ENCODE measurements around the gene CAMK4.
A peak's percentile ranks its signal among the peaks of the same experiment; 100 is the strongest.

The CAMK4 gene

DNA sequence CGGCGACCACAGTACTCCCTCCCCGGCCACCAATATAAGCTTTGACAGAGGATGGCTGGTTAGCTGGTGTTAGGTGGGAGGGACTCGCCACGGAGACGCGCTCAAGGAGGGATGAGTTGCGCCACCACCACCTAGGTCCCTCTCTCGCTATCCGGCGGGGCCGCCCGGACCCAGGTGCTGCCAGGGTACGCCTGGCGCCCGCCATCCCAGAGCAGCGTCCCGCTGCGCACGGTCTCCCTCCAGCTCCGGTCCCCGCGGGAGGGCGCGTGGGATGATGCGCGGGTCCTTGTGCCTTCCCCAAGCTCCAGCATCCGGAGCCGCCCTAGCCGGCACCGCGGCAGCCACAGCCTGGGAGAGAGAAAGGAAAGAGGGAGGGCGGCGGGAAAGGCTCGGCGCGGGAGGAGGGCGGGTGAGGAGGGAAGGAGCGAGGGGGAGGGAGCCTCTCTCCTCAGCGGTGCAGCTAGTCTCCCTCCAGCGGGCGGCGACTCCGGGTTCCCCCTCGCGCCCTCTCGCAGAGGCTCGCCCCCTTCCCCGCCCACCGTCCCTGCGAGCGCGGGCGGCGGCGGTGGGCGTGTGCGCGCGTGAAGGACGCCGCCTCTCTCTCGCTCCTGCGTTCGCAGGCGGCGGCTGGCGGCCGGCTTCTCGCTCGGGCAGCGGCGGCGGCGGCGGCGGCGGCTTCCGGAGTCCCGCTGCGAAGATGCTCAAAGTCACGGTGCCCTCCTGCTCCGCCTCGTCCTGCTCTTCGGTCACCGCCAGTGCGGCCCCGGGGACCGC lies at the start of gene CAMK4:
CAMK4 (plus strand) TSS at position 598 of the 774 bp plus-strand sequence; CDS start at position 698, 100 bp downstream.
- peak; percentile 56 to 66 for DNase-seq (ENCODE audit: low read depth in 2 of 2)

- DNase-seq (ENCODE audit: low read depth in 2 of 2) = no peak
These were observed 41.1 kb upstream of the CAMK4 start for GRCh38 chr5:111183064-111183463.

DNA sequence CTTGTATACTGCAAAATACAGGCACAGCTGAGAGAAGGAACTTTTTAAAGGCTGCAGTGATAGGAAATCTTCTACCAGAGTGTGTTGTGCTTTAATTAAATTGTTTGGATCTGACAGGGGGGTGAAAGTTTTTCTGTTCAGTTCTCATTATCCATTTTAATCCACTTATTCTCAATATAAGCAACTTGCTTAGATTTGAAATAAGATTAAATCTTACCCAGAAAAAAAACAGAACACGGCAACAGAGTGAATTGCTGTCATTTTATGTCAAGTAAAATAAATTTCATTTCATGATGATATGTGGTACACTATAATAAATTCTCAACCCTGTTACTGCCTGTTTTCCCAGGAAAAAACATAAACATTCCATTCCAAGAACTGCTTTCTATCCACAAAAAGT lies 37.1 kb upstream of the CAMK4 start:
- DNase-seq (ENCODE audit: low read depth in 2 of 2) = no peak

- DNase-seq (ENCODE audit: low read depth in 2 of 2) = no peak
These were observed 30.1 kb upstream of the CAMK4 start for GRCh38 chr5:111194053-111194452.

DNA sequence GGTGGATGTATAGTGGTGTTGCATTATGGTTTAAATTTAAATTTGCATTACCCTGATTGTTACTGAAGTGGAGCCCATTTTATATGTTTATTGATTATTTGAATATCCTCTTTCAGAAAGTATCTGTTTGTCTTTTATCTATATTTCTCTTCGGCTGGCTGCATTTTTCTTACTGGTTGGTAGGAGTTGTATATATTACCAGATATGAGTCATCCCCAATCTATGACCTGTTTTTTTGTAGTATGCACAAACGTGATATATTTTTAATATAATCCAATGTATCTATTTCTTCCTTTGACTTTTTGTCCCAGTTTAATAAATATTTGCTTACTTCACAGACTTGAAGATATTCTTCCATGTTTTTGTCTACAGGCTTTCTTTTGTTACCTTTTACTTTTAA lies 29.3 kb upstream of the CAMK4 start:
- no peak for DNase-seq (ENCODE audit: low read depth in 2 of 2)

- no peak for DNase-seq (ENCODE audit: low read depth in 2 of 2)
These were observed 26.7 kb upstream of the CAMK4 start for GRCh38 chr5:111197523-111197922.

- DNase-seq (ENCODE audit: low read depth in 2 of 2) = no peak
These were observed 25.8 kb upstream of the CAMK4 start for GRCh38 chr5:111198281-111198966.

DNA sequence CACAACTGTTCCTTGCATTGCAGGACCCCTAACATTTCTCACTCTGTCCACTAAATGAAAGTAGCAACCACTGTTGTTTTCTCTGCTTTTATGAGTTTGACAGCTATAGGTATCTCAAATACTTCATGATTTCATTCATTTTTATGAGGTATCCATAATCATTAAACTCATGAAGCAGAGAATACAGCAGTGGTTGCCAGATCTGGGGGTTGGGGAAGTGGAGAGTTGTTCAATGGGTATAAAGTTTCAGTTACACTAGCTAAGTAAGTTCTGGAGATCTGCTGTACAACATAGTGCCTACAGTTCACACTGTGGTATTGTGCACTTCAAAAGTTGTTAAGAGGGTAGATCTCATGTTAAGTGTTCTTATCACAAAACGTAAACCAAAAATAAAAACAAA lies 23.4 kb upstream of the CAMK4 start:
- no peak for DNase-seq (ENCODE audit: low read depth in 2 of 2)

- DNase-seq (ENCODE audit: low read depth in 2 of 2) = no peak
These were observed 22.5 kb upstream of the CAMK4 start for GRCh38 chr5:111201705-111202104.

GRCh38 chr5:111211341-111211740 lies 12.8 kb upstream of the CAMK4 start:
- no peak for DNase-seq (ENCODE audit: low read depth in 2 of 2)

GRCh38 chr5:111214052-111214742 lies 10.0 kb upstream of the CAMK4 start:
- DNase-seq (ENCODE audit: low read depth in 2 of 2) = no peak

- DNase-seq (ENCODE audit: low read depth in 2 of 2) = no peak
These were observed 8.2 kb upstream of the CAMK4 start for GRCh38 chr5:111215971-111216370.

GRCh38 chr5:111221139-111221538 lies 3.0 kb upstream of the CAMK4 start:
- DNase-seq (ENCODE audit: low read depth in 2 of 2) = no peak

DNA sequence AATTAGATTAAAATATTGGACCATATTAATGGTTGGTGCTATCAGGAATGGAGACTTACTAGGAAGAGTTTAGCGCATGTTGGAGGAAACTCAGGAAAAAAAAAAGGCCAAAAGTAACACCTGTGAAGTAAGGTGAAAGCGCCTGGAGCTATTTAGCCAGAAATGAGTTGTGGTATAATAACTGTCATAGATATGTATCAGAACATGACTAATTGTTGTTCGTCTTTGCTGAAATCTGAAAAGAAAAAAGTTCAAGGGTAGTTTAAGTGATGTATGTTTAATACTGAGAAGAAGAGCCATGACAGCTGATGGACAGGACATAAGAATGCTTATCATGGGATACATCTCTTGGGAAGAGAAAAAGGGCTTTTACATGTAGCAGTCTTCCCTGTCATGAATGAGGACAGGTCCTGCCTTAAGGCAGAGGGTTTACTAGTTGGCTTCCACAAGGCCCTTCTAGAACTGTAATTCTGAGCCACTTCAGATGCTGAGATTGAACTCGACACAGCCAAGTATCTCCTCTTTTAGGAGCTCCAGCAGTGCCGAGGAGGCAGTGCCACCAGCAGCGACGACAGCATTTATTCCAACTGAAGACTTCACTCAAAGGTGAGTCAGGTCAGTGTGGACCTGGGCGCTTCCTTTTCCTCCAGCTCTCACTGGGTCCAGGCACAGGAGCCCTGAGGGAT lies 940 bp upstream of the CAMK4 start:
- no peak for DNase-seq (ENCODE audit: low read depth in 2 of 2)

DNA sequence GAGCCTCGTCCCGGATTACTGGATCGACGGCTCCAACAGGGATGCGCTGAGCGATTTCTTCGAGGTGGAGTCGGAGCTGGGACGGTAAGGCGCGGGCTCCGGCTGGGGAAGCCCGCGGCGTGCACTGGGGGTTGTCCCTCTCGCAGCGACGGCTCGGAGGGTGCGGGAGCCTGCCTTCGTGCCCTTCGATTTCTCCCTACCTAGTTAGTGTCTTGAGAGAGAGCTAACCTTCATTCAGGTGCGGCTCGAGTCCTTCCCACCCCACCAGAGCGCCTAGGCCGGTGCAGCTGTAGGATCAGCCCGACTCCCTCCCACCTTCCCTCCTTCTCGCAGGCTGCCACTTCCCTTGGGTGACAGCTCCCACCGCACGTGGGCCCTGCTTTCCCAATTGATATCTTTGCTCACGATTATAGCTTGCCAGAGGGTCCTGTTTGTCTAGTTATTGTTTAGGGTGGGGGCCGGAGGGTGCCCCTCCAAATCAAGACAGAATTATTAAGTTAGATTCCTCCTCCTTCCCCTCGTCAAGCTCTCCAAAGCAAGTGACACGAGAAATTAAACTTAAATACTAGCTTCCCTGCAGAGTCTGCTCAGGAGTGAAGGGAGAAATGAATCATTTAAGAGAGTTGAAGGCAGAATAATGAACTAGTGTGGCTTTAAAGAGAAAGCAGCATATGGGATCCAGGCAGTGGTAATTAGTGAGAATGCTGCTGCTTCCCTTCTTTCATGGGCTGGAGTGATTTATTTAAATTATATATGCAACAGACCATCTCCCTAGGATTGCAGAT lies 569 bp downstream of the CAMK4 start:
- no peak for DNase-seq (ENCODE audit: low read depth in 2 of 2)

GRCh38 chr5:111225926-111226325 lies 1.7 kb downstream of the CAMK4 start:
- no peak for DNase-seq (ENCODE audit: low read depth in 2 of 2)

DNA sequence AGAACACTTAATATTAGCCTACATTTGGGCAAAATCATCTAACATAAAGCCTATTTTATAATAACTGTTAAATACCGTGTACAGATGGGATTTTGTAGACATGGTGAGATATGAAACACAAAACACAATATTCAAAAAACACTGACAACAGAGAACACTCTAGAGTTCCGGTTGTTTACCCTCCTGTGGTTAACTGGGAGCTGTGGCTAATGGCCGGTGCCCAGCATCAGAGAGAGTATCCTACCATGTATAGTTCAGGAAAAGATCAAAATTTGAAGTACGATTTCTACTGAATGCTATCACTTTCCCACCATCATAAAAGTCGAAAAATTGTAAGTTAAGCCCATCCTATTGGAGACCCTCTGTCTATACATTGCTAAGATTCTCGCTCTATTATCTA lies 2.4 kb downstream of the CAMK4 start:
- DNase-seq (ENCODE audit: low read depth in 2 of 2) = no peak

- DNase-seq (ENCODE audit: low read depth in 2 of 2) = no peak
These were observed 3.1 kb downstream of the CAMK4 start for GRCh38 chr5:111227226-111227782.

DNA sequence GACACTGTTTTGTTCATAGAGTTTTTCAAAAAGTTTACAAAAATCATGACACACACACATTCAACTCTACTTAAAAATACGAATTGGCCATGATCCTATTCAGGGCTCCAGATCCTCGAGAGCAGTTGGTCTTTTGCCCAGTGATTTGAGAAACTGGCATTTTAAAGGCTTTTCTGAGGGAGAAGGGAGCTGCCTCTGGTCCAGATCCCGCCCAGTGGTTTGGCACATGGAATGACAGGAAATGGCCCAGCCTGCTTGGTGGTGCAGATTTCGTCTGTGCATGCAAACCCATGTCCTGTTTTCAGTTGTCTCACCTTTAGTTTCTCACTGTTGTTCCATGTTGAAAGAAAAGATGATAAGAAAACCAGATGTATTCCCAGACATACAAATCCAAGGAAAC lies 3.6 kb downstream of the CAMK4 start:
- peak; percentile 5 to 7 for DNase-seq (ENCODE audit: low read depth in 2 of 2)

DNA sequence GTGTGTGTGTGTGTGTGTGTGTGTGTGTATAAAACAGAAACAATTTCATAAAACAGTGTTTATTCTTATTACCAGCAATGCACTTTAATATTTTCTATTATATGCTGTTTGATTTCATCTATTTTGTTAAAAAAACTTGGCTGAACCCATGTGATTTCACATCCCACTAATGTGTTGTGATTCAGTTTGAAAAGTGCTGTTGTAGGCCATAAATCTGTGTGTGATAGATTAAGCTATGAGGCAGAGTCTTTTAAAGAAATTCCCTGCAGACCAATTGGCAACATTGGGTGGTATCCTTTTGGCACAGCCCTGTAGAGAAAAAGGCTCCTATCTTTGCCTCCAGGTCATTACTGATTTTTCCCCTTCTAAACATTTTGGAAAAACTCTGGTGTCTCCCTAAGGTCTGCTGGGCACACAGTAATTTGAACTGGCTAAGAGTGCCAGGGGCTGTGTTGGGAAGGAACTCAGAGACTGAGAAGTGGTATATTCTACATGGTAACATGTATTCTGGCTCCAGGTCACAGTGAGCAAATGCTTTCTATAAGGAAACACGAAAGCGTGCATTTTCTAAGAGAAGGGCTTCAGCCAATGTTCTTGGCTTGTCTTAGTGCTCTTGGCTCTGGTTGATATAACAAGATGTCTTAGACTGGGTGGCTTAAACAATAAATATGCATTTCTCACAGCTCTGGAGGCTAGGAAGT lies 4.5 kb downstream of the CAMK4 start:
- no peak for DNase-seq (ENCODE audit: low read depth in 2 of 2)

All from fibroblast of skin of left quadriceps (primary cell).